Adrenal gland (tissue), 12 donors: ENCODE data around the gene DNAJC15. TPM values are rescaled to one million over a fixed set of nuclear protein-coding genes. Genes with fewer than 3 reads are reported as not detected.

ENCODE experiments used
- DNase-seq, 7 donors: peaks; one replicate each; pipeline ENCODE4 v3.0.0-alpha.2; 2019 to 2020
- H3K27ac ChIP-seq, 5 donors: fragments of 200-600 bp; sonication (generic) in 4 of 5; 1 replicate in 3 of 5; 2 replicates in 2 of 5; pipeline versions ENCODE4 v1.5.1 to v1.8.0; 2016 to 2020; ENCODE audit warnings: mild to moderate bottlenecking in 1 of 5
- H3K27me3 ChIP-seq: fragments of 200-600 bp; 2 replicates; pipeline ENCODE4 v1.8.0; 2021
- H3K36me3 ChIP-seq, 2 donors: fragments of 200-600 bp; replicated peaks in 1 of 2; 1 replicate in 1 of 2; 2 replicates in 1 of 2; pipeline versions ENCODE4 v1.5.1 to v1.8.0; 2018 to 2022
- H3K4me1 ChIP-seq, 2 donors: fragments of 200-600 bp; replicated peaks in 1 of 2; 1 replicate in 1 of 2; 2 replicates in 1 of 2; pipeline versions ENCODE4 v1.5.1 to v1.8.0; 2018 to 2021
- H3K4me3 ChIP-seq, 4 donors: fragments of 200-600 bp; sonication (generic) in 3 of 4; one replicate each; pipeline ENCODE4 v1.5.1; 2016 to 2018
- H3K9me3 ChIP-seq, 3 donors: fragments of 200-600 bp; sonication (generic) in 1 of 3; replicated peaks in 1 of 3; 1 replicate in 2 of 3; 2 replicates in 1 of 3; pipeline versions ENCODE4 v1.5.1 to v1.8.0; 2016 to 2021
- POLR2A ChIP-seq, 2 donors: fragments of 450-650 bp; IDR thresholded peaks; one replicate each; pipeline ENCODE4 v1.6.1; 2017; ENCODE audit warnings: antibody characterized with exemption in 2 of 2, mild to moderate bottlenecking in 2 of 2, moderate library complexity in 1 of 2
- WGBS, 4 donors: extraction: QIAGEN DNeasy Blood & Tissue Kit in 2 of 4; methylation state at CpG; one replicate each; pipeline versions ENCODE4 v1.1.5 to v1.1.7; 2013 to 2017; 5-methylcytosine and 5-hydroxymethylcytosine counted together
- intact Hi-C, 2 donors: fragments of 100-400 bp; cut with DNase I; formaldehyde crosslinking; loops; one replicate each; pipeline versions ENCODE4 v1.14.1 to v1.15.0; 2022 to 2023
- polyA plus RNA-seq, 3 donors: library from polyadenylated mRNA; stranded (reverse); fragments of 200-250 nt in 2 of 3; fragments of 350-450 nt in 1 of 3; fragmentation: Illumina TruSeq in 1 of 3; extraction: RNeasy Lipid Tissue Mini Kit (QIAGEN cat#74804) in 1 of 3; gene quantifications; one replicate each; pipeline ENCODE4 v1.2.3, GENCODE V29; 2013 to 2014
- total RNA-seq, 9 donors: library from RNA; depleted of rRNA in 4 of 9; stranded (reverse); fragments of >200 nt in 4 of 9; fragments of 120-200 nt in 1 of 9; fragmentation: NEBNext Ultra II Directional in 1 of 9; extraction: Animal tissue kit (Norgen Biotek cat#: 25700) in 1 of 9; gene quantifications; one replicate each; pipeline versions ENCODE4 v1.1.0 to v1.2.4, GENCODE V29; 2013 to 2023
- TF ChIP-seq, protein P1 (sequence below), 6 experiments: fragments of 450-650 bp in 4 of 6; fragments of 200-600 bp in 2 of 6; sonication (generic) in 1 of 6; IDR thresholded peaks; 1 replicate in 5 of 6; 2 replicates in 1 of 6; pipeline versions ENCODE4 v1.5.1 to v1.8.0; 2016 to 2021; ENCODE audit warnings: antibody characterized with exemption in 6 of 6, mild to moderate bottlenecking in 2 of 6, moderate library complexity in 1 of 6
- donor health status: healthy with polysubstance abuse.
- donor health status: Bipolar disorder and iron deficiency.
- donor health status: DM: yes; HTN: yes; CAD: no.
- donor health status: DM: no; HTN: no; CAD: no.
- donor health status: DM: no; HTN: no; CAD: no.
- donor health status: DM: yes; HTN: yes; CAD: no.

Gene DNAJC15
- total and polyA plus RNA-seq, 12 donors, result 10.0 to 33.5 (median 17.5) TPM

DNA sequence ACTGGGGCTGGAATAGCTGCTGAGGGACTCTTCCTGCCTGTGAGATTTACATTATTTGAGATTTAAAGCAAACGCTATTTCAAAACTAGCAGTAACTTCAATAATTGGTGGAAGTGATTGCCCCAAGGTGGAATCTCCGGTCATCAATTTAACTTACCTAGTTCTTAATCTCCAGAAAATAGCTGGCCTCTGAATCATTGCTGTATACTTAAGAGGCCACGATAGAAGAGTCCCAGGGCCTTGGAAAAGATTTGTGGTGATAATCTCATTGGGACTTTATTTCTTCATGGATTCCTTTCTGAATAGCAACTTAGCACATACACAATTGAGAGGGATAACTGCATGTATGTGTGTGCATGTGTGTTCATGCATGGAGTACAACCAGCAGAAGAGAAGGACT lies 120.2 kb downstream of the DNAJC15 start:
- DNase-seq, result no peak
- Histone ChIP-seq H3K4me1 (no peaks in the 10 kb centered on the region), H3K9me3 (no peaks in the 10 kb centered on the region), H3K4me3 (no peak overlapping the region), H3K36me3 (no peaks in the 10 kb centered on the region), H3K27me3 (no peaks in the 10 kb centered on the region), H3K27ac (no peak overlapping the region)
- WGBS, 4 donors, result 38 to 50% (median 45%) methylated on average over 3 of the region's 3 CpGs
- intact Hi-C loops, result loop anchor here in 1 of 2 donors (10.0 kb wide), 1 partner anchor 259 kb away; no protein-coding TSS in a partner anchor
- TF ChIP-seq, protein P1, sequence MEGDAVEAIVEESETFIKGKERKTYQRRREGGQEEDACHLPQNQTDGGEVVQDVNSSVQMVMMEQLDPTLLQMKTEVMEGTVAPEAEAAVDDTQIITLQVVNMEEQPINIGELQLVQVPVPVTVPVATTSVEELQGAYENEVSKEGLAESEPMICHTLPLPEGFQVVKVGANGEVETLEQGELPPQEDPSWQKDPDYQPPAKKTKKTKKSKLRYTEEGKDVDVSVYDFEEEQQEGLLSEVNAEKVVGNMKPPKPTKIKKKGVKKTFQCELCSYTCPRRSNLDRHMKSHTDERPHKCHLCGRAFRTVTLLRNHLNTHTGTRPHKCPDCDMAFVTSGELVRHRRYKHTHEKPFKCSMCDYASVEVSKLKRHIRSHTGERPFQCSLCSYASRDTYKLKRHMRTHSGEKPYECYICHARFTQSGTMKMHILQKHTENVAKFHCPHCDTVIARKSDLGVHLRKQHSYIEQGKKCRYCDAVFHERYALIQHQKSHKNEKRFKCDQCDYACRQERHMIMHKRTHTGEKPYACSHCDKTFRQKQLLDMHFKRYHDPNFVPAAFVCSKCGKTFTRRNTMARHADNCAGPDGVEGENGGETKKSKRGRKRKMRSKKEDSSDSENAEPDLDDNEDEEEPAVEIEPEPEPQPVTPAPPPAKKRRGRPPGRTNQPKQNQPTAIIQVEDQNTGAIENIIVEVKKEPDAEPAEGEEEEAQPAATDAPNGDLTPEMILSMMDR (IDR thresholded peaks at IDR 0.05), result no peak
- TF ChIP-seq POLR2A (IDR thresholded peaks at IDR 0.05), result no peak

DNA sequence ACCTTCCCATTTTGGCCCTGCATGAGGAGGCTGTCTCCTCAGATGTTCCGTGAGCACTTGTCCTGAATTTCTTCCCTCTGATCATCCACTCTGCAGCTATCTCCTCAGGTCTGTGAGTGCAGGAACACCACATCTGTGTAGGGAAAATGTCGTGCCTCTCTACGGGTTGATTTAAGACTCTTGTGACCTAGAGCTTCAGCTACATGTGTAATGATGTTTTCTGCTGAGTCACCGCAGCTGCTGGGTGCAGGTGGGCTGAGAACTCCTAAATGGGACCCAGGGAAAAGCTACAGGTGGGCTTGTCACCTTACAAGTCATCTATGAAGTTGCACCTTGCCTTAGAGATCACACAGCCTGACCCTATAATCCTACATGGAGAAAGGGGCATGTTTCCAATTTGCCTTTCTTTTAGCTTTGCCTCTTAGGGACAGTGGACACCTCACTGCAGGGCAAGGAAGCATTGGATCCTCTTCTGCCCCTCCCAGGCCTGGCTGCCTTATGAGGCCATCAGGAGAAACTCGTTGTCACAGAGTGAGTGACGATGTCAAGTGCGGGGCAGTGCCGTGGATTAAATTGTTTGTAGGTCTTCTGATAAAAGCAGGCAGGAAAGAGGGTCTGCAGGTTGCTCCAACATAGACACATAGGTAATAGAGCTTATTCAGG lies 122.3 kb downstream of the DNAJC15 start:
- H3K9me3 ChIP-seq, result no peaks in the 10 kb centered on the region
- no peak overlapping the region for H3K27ac ChIP-seq
- TF ChIP-seq POLR2A (IDR thresholded peaks at IDR 0.05), result no peak
- TF ChIP-seq, protein P1 (IDR thresholded peaks at IDR 0.05), result no peak
- no peak overlapping the region for H3K4me3 ChIP-seq
- no peaks in the 10 kb centered on the region for H3K4me1 ChIP-seq
- H3K36me3 ChIP-seq, result no peaks in the 10 kb centered on the region
- 71 to 73% (median 72%) methylated on average over 7 to 8 of the region's 8 CpGs for WGBS, 4 donors
- intact Hi-C loops, result loop anchor here in 1 of 2 donors (10.0 kb wide), 1 partner anchor 261 kb away; no protein-coding TSS in a partner anchor
- no peaks in the 10 kb centered on the region for H3K27me3 ChIP-seq
- DNase-seq, result no peak

DNA sequence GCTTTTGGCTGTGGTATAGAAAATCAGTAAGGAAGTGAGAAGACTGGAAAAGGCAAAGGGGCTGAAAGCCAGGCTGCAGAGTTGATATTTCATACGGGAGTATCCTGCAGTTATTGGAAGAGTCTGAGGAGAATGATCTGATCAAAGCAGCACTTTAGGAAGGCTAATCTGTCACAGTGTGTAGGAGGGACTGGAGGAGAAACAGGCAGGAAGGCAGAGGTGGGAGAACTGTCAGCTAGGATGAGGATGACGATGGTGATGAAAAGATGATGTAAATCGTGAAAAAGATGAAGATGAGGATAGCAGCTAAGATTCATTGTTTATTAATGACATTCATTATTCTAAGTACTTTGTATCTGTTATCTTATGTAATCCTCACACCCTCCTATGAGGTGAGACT lies 123.0 kb downstream of the DNAJC15 start:
- Histone ChIP-seq H3K27me3 (no peaks in the 10 kb centered on the region), H3K4me1 (no peaks in the 10 kb centered on the region), H3K9me3 (no peaks in the 10 kb centered on the region), H3K4me3 (no peak overlapping the region), H3K27ac (no peak overlapping the region), H3K36me3 (no peaks in the 10 kb centered on the region)
- WGBS, 4 donors, result 70 to 80% (median 74%) methylated on average over 3 of the region's 3 CpGs
- TF ChIP-seq, protein P1 (IDR thresholded peaks at IDR 0.05), result no peak
- TF ChIP-seq POLR2A (IDR thresholded peaks at IDR 0.05), result no peak
- no peak for DNase-seq
- intact Hi-C loops, result loop anchor here in 1 of 2 donors (10.0 kb wide), 1 partner anchor 262 kb away; no protein-coding TSS in a partner anchor

DNA sequence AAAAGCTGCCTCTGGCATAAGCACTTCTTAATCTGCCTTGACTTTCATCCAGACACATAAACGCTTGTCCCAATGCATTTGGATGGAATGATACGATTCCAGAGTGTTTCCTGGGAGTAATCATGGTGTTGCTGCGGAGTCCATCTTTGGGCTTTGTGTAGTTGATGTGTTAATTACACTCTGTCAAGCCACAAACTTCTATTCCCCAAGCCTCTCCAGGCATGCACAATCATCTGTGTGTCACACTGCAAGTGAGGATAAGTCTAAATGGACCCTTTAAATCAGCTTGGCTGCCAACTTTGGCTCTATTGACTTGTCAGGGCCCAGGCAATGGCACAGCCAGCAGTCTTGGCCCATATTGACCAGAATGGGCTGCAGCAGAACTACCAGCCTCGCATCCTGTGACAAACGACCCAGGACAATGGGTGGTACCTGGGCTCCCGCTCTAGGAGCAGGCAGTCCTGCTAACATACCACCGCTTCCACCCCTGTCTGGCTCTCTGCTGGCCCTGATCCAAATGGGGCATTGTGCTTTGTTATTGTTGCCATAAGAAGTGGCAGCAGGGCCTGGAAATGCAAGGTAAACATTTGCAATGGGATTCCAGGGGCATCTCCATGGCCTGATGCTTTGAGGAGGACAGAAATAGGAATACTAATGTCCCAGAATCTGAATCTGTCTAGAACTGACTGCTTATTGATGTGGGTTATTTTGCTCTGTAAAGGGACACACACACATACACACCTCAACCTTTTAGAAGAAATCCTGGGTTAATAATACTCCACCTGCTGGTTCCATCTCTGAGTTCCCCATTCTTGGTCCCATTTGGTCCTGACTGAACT lies 127.2 kb downstream of the DNAJC15 start:
- Histone ChIP-seq H3K36me3 (no peaks in the 10 kb centered on the region), H3K4me1 (no peaks in the 10 kb centered on the region), H3K27ac (no peak overlapping the region), H3K4me3 (no peak overlapping the region), H3K9me3 (no peaks in the 10 kb centered on the region), H3K27me3 (no peaks in the 10 kb centered on the region)
- 79 to 88% (median 86%) methylated on average over 5 to 7 of the region's 7 CpGs for WGBS, 4 donors
- intact Hi-C loops, result no loop called here
- no peak for DNase-seq
- no peak for TF ChIP-seq POLR2A (IDR thresholded peaks at IDR 0.05)
- TF ChIP-seq, protein P1 (IDR thresholded peaks at IDR 0.05), result no peak
